HG03066 (cell line): ENCODE results near the gene CASQ1.

Experiments
- ATAC-seq: cut with Tn5 transposase; IDR thresholded peaks from one replicate; pipeline ENCODE4 v1.9.1; 2021; ENCODE audit warnings: low read depth; ENCODE audit not compliant: unreplicated experiment

Gene CASQ1

DNA sequence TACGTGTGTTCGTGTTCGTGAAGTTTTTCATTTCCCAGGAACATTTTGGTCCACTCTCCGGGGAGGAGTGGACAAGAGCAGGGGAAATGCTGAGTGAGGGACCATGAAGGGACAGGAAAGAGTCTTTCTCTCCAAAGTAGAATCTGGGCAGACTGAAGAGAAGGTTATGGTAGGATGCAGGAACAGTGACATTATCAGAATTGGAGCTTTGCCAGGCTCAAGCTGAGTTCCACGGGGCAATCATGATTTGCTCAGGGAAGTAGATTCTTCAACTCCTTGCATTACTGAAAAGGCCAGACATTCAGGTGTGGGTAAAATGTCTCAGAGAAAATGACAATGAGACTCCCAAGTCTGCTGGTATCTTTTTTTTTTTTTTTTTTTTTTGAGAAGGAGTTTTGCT, 22.4 kb upstream of the CASQ1 start:
- ATAC-seq, result no peak

DNA sequence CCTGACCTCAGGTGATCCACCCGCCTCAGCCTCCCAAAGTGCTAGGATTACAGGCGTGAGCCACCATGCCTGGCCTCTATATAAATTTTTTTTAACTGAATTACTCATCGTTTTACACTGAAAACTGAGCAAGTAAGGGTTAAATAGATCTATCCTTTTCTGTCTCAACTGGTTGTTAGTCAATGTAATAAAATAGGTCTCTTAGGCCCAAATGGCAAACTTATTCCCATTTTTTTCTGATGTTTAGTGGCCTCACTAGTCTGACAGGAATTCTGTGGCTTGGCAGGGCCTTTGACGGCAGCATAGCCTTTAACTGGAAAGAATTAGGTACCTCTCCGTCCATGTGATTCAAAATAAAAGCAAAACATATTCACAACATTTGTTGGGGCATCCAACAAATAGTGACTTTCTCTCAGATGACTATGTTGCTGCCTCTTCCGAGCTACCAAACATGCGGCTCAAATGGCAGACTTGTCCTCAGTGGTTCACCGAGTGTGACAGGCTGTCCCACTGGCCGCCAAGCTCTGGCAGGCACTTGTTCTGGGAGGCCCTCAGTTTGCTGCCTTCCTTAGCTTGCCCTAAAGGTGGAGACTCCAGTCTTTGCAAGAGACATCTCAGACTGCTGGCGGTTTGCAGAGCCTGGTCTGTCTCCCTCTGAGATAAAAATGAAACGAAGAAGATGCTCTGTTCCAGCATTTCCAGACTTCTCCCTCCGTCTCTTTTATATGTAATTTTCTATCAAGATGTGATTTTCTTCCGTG, 21.6 kb upstream of the CASQ1 start:
- no peak for ATAC-seq

DNA sequence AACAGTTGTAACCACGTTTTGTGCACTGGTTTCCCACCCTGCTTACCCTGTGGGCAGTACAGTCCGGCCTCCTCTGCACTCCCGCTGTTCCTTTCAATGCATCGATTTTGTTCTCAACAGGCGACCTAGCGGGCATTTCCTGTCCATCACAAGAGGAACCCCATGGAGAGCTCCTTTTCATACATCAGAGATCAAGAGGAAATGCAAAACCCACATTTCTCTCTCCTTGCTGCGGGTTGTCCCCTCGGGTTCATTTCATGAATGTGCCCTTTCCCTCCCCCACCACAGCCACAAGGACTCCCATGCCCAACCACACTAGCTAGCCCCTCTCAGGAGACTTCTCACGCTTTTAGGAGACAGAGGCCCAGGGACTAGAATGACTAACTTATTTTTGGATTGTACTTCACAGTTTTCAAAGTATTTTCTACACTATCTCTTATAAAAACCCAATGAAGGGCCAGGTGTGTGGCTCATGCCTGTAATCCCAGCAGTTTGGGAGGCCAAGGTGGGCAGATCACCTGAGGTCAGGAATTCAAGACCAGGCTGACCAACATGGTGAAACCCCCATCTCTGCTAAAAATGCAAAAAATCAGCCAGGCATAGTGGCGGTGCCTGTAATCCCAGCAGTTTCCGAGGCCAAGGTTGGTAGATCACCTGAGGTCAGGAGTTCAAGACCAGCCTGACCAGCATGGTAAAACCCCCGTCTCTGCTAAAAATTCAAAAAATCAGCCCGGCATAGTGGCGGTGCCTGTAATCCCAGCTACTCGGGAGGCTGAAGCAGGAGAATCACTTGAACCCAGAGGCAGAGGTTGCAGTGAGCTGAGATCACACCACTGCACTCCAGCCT, 20.6 kb upstream of the CASQ1 start:
- no peak for ATAC-seq

DNA sequence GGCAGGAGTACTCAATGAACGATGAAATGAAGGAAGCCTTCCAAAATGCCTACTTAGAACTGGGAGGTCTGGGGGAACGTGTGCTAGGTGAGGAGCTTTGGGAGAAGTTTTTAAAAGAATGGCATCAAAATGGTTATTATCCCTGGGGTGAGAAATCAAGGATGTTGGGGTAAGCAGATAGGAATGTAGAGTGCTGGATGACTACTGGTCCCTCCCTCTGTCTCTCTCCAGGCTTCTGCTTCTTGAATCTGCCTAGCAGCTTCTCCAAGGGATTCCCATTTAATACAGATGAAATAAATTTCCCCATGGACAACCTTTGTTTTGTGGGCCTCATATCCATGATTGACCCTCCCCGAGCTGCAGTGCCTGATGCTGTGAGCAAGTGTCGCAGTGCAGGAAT, 19.0 kb upstream of the CASQ1 start:
- no peak for ATAC-seq

DNA sequence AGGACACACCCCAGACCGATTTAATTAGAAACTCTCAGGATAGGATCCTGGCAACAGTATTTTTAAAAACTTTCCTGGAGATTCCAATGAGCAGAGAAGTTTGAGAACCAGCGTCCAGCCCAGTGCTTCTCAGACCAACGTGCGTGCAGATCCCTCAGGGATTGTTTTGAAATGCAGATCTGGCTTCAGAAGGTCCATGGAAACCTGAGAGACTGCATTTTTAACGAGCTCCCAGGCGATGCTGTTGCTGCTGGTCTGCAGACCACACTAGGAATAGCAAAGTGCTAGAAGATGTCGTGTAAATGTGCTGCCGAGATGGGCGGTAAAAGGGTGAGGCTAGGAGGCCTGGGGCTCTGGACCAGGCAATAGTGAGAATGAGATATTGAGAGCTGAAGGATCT, 18.4 kb upstream of the CASQ1 start:
- ATAC-seq, result no peak

DNA sequence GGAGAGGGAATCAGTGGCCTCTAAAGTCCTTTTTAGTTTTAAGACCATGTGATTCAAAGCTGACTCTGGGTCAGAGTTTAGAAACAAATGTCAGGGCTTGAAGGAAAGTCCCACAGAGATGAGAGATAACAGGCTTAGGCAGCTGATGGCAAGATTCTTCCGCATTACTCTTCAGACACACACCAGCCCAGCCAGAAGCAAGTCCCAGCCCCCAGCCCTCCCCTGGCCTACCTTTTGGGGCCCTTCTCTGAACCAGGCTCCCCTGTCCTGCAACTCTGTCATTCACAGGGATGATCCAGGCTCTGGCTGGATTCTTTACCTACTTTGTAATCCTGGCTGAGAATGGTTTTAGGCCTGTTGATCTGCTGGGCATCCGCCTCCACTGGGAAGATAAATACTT, 13.1 kb upstream of the CASQ1 start:
- no peak for ATAC-seq

DNA sequence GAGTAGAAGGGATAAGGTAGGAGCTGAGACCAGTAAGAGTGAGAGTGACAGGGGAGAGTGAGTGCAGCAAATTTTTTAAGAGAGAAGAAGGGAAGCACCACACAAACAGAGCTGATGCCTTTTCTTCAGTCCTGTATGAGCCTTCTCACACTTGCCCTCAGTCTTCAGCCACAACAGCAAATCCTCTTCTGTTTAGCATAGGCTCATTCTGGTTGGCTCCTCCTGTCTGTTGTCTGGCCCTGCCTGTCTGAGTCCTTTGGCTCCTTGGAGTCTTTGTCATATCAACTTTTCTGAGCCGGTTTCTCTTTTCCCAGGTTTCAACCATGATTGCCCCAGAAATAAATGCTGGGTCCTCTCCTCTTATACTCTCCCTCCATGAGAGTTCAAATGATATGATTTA, 12.7 kb upstream of the CASQ1 start:
- no peak for ATAC-seq

DNA sequence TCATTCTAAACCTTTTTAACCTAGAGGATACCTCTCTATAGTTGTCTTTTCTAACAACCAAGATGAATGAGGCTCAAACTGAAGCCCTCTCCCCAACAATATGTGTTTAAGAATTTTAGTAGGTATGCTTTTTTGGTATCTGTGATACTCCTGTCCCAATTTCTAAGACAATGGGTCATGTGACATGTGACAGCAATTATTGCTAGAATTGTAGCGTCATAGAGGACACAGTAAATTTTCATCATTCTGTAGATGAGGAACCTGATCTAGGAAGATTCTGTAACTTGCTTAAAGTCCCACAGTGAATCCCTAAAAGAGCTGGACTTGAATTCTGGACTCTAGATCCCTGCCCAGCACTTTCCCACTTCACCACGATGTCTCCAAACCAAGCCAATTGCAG, 11.6 kb upstream of the CASQ1 start:
- ATAC-seq, result no peak

DNA sequence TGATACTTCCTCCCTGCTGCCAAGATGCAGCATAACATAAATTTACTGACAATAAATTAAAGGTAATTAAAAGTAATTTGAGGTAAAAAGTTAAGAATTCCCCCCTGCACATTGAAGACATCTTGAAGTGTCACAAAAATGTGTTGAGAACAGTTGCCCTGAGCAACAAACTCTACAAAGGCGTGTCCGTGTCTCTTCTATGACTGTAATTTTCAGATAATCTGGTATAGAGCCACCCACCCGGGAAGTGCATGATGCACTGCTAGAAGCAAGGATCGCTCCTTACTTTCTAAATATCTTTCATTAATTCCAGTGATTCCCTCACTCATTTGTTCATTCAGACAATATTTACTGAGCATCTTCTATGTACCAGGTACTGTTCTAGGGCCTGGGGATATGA, 11.0 kb upstream of the CASQ1 start:
- no peak for ATAC-seq

DNA sequence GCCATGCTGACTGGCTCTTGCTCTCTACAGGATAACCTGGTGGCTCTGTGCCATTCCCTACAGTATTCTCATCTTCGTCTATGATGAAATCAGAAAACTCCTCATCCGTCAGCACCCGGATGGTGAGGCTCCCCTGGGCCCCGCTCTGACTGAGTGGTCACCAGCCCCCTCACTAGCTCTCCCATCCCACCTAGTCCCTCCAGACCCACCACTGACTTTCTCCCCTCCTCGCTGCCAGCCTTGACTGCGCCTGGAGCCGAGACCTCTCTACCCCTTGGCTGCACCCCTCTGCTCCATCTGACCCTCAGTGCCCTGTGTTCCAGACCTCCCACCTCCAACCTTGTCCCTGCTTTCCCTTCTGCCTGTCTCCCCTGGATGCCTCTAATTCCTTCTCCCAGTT, 4.1 kb upstream of the CASQ1 start:
- ATAC-seq, result no peak

DNA sequence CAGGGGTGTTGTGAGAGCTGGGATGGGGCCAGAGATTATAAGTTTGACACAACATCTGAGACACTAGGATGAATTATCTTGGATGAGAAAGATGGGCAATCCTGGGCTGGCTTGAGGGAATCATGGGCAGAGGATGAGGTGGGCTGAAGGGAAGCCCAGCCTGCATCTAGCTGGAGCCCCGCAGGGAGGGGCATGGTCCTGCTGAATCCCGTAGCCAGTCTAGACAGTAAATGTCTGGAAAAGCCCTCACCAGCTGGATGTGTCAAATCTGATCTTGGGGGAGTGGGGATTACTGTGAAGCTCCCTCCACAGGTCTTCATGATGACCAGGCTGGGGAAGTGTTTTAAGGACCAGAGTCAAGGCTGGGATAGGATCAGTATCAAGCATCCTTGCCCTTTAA, 3.6 kb upstream of the CASQ1 start:
- no peak for ATAC-seq

DNA sequence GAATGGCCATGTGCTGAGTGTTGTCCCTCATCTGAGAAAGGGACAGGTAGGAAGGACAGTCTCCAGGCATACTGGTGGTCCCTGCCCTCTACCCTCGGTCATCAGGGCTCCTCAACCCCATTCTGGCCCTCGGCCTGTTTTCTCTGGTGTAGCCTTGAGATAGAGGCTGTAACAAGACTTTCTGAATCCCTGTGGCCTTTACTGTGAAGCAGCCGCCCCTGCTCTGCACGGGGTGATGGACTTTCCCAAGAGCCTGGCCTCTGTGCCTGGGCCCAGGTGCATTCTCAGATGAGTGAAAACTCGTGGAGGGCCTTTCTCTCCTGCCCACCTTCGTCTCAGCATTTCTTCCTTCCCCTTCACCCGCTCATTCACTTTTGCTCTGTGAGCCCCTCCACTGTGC, 3.0 kb upstream of the CASQ1 start:
- no peak for ATAC-seq

DNA sequence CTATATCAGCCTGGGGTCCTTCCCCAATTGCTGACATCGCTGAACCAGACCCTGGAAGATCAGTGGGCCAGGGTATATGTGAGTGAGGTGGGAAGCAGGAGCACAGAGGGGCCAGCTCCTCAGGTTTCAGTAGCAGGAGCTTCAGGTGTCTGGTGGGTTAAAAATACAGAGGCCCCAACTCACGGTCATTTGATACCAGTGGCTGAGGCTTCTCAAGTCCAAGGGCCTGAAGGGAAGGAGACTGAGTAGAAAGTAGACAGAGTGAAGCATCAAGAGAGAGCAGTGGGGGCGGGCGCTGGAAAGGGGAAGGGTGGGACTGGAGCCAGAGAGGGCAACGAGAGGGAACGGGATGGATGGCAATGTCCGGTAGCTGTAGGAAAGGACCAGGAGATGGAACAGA, 2.0 kb upstream of the CASQ1 start:
- no peak for ATAC-seq

DNA sequence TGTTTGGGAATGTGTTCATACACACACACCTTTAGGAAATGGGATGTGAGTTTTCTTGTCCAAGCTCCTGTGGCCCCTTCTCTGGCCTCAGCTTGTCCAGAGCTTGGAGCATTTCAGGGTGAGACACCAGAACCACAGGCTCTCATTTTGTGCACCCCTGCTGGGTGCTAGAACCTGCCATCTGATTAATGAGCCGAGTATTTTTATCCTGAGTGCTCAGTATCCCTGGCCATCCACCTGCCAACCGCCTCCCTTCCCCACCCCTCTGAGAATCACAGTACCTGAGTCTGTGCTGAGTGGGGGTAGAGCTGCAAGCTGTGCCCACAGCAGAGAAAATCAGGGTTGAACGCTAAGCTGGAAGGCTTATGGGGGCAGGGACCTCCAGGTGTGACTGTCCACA, 1.4 kb downstream of the CASQ1 start:
- no peak for ATAC-seq

DNA sequence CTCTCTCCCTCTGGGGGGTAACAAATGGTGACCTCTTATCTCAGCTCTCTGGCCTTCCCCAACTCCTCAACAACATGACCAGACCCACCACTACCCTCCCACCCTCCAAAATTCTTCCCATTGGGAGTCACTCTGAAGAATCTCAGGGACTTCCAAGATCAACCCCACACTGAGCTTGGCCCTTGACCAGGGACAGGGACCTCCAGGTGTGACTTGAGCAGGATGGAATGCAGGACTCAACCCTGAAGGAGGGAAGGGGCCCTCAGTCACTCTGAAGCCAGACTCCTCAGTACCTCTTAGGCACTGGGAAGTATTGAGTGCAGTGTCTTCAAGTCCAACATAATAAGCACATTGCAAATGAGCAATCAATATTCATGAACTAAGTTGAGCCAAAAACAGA, 1.9 kb downstream of the CASQ1 start:
- no peak for ATAC-seq

DNA sequence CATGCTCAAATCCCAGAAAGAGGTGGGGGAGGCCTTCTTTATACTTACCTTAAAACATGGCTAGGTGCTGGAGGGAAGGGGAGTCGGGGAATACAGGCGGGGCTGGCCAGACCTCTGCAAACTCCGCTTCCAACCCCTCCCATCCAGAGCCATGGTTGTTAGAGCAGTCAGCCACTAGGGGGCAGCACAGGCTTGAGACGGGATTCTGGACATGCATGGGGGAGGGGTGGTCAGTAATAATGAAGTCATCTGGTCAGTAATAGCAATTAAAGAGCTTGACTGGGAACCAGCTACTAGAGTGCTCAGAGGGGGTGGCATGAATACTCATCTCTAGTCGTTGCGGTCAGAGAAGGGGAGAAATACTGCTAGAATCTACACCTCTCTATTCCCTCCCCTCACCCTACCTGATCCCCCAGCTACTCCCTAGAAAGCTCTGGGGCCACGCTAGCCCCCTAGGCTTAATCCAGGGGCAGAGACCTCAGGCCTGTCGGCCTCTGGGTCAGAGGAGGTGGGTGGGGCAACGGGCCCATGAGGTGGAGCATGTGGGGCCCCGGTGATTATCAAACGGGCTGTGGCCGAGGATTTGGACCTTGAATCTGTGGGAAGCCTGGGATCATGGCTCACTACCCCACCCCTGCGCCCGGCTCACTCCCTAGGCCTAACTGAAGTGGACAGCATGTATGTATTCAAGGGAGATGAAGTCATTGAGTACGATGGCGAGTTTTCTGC, 2.9 kb downstream of the CASQ1 start:
- peak; percentile 48 for ATAC-seq

DNA sequence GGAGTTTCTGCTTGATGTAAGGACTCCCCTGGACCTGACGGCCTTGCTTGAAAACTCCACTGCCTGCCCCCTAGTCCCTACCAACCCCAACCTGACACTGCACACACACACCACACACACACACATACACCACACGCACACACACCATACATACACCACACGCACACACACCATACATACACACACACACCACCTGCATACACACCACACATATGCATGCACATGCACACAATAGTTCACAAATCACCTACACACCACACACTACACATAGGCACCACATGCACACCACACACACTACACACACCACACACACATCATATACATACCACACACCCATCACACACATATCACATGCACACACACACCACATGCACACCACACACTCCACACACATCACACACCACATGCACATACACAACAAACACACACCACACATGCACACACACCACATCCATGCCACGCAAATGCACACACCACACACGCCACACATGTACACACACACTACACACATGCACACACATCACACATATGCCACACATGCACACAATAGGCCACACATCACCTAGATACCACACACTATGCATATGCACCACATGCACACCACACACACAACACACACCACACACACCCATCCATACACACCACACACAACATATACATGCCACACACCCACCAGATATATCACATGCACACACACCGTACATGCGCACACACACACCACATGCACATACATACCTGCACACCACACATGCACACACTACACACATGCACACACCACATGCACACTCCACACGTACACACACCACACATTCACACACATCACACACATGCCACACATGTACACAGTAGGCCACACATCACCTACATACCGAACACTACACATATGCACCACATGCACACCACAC, 3.7 kb downstream of the CASQ1 start:
- ATAC-seq, result no peak

DNA sequence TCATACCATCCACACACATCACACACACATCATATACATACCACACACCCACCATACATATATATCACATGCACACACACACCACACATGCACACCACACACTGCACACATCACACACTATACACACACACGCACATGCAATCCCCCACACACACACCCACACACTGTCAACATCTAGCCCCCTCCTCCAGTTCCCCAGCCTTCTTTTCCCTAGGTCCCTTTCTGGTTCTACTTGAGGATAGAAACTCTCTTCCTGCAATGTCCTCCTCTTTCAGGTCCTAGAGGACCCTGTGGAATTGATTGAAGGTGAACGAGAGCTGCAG, 4.3 kb downstream of the CASQ1 start:
- no peak for ATAC-seq

DNA sequence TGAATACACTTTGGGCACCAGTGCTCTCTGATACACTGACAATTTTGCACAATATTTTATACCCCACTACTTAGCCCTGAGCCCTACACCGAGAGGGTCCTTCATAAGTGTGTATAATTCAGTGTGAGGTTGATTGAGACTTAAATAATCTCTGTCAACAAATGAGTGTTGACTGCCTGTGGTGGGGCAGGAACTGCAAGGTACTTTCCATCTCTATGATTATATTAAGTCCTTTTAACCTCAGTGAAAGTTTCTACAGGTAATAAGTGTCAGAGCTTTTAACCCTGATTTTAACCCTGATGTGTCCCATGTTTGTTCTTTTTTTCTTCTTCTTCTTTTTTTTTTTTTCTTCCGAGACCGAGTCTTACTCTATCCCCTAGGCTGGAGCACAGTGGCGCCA, 5.8 kb downstream of the CASQ1 start:
- no peak for ATAC-seq

DNA sequence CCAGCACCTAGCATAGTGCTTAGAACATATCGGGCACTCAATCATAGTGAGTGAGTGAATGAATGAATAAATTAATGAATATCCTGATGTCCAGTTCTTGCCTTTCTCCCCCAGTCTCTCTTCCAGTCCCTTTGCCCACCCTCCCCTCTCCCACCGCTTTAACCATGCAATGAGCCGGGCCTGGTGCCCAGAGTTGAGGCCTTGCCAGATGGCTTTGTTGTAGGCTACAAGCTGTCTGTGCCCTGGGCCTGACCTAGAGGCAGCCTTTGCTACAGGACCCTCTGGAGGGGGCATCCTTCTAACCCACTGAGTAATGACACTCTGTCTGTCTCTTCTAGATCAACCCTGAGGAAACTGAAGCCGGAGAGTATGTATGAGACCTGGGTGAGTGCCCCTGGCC, 6.9 kb downstream of the CASQ1 start:
- ATAC-seq, result no peak

DNA sequence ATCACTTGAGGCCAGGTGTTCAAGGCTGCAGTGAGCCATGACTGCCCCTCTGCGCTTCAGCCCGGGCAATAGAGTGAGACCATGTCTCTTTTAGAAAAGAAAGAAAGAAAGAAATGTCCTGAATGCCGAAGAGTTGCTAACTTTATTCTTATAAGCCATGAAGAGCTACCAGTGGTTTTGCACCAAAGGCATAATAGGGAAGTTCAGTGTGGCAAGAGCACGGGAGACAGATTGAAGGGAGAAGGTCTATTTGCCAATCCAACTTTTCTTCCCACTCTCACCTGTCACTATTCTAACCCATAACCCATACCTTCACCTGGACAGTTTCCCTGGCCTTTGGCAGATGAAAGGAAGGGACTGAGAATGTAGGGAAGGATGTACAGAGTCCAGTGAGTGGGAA, 10.4 kb downstream of the CASQ1 start:
- no peak for ATAC-seq
